MM.1S (cell line): ENCODE measurements around the gene NT5C3A.

Experiments used
- EZH2 ChIP-seq: fragments of 300-600 bp; sonication (generic); optimal IDR thresholded peaks from 2 replicates; pipeline ENCODE3; 2017; ENCODE audit warnings: low read depth, mild to moderate bottlenecking, antibody characterized with exemption, low read length, mixed read lengths
- TF ChIP-seq, protein P1 (sequence below): fragments of 300-600 bp; sonication (generic); IDR thresholded peaks from 2 replicates; pipeline ENCODE4 v1.5.1; 2016; ENCODE audit warnings: antibody characterized with exemption, low read length, mixed read lengths

DNA sequence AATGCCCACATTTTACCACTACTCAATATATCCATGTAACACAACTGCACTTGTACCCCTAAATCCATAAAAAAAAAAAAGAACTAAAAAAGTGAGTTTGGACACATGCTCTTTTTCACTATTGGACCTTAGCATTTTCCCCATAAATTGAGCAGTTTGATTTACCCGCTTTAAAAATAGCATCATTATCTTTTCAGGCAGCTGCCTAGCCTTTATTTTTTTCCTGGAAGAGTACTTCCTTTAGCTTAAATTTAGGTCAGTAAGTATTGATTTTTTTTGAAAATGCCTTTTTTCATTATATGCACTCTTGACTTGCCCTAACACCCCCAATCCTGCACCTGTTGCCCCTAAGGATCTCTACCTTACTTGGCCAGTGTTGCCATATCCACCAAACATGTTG lies 5.3 kb upstream of the NT5C3A start:
- TF ChIP-seq EZH2: no peak
- TF ChIP-seq, protein P1, sequence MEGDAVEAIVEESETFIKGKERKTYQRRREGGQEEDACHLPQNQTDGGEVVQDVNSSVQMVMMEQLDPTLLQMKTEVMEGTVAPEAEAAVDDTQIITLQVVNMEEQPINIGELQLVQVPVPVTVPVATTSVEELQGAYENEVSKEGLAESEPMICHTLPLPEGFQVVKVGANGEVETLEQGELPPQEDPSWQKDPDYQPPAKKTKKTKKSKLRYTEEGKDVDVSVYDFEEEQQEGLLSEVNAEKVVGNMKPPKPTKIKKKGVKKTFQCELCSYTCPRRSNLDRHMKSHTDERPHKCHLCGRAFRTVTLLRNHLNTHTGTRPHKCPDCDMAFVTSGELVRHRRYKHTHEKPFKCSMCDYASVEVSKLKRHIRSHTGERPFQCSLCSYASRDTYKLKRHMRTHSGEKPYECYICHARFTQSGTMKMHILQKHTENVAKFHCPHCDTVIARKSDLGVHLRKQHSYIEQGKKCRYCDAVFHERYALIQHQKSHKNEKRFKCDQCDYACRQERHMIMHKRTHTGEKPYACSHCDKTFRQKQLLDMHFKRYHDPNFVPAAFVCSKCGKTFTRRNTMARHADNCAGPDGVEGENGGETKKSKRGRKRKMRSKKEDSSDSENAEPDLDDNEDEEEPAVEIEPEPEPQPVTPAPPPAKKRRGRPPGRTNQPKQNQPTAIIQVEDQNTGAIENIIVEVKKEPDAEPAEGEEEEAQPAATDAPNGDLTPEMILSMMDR: no peak
